Muscle layer of duodenum (tissue), 2 donors: ENCODE results near the gene PNMA6E.
"Not testable (repeated sequence)": the region's sequence is repeated elsewhere in the genome, so short reads cannot be mapped to it uniquely, and the experiment has no call there.

Source experiments
- H3K27ac ChIP-seq: one replicate; pipeline ENCODE4 v1.7.0; 2013; ENCODE audit warnings: mild to moderate bottlenecking, low read length
- H3K27me3 ChIP-seq: one replicate; pipeline ENCODE4 v1.7.0; 2013; ENCODE audit warnings: low read depth, mild to moderate bottlenecking, control low read depth, low read length
- H3K36me3 ChIP-seq, 2 donors: one replicate each; pipeline ENCODE4 v1.7.0; 2013; ENCODE audit warnings: low read length in 2 of 2, control low read depth in 1 of 2, mild to moderate bottlenecking in 1 of 2; ENCODE audit not compliant: insufficient read depth in 2 of 2, control insufficient read depth in 1 of 2
- H3K4me1 ChIP-seq, 2 donors: one replicate each; pipeline ENCODE4 v1.7.0; 2013; ENCODE audit warnings: low read length in 2 of 2, mild to moderate bottlenecking in 2 of 2, control low read depth in 1 of 2, moderate library complexity in 1 of 2; ENCODE audit not compliant: insufficient read depth in 2 of 2, control insufficient read depth in 1 of 2
- H3K4me3 ChIP-seq, 2 donors: one replicate each; pipeline ENCODE4 v1.7.0; 2013; ENCODE audit warnings: low read length in 2 of 2, low read depth in 1 of 2, mild to moderate bottlenecking in 1 of 2
- H3K9me3 ChIP-seq, 2 donors: one replicate each; pipeline ENCODE4 v1.7.0; 2013; ENCODE audit warnings: low read length in 2 of 2, control low read depth in 1 of 2, mild to moderate bottlenecking in 1 of 2; ENCODE audit not compliant: control insufficient read depth in 1 of 2
- donor health status: healthy.

PNMA6E gene

GRCh38 chrX:153389460-153389768 is 11.7 kb downstream of the PNMA6E start:
- not testable (repeated sequence) for H3K9me3 ChIP-seq, H3K4me3 ChIP-seq, H3K27me3 ChIP-seq, H3K36me3 ChIP-seq, H3K4me1 ChIP-seq, H3K27ac ChIP-seq

GRCh38 chrX:153388722-153389459 is 12.3 kb downstream of the PNMA6E start:
- H3K4me1 ChIP-seq = no peaks in the 10 kb centered on the region
- H3K27me3 ChIP-seq = no peaks in the 10 kb centered on the region
- H3K36me3 ChIP-seq = no peaks in the 10 kb centered on the region
- no peaks in the 10 kb centered on the region for H3K9me3 ChIP-seq
- no peak overlapping the region for H3K27ac ChIP-seq
- H3K4me3 ChIP-seq = no peak overlapping the region

- Histone ChIP-seq H3K27ac (no peak overlapping the region), H3K4me1 (no peaks in the 10 kb centered on the region), H3K36me3 (no peaks in the 10 kb centered on the region), H3K27me3 (no peaks in the 10 kb centered on the region), H3K4me3 (no peak overlapping the region), H3K9me3 (no peaks in the 10 kb centered on the region)
Measured at GRCh38 chrX:153387987-153388721, 13.0 kb downstream of the PNMA6E start.

GRCh38 chrX:153387345-153387744 is 13.8 kb downstream of the PNMA6E start:
- Histone ChIP-seq H3K27me3 (no peaks in the 10 kb centered on the region), H3K36me3 (no peaks in the 10 kb centered on the region), H3K4me3 (no peak overlapping the region), H3K9me3 (no peaks in the 10 kb centered on the region), H3K27ac (no peak overlapping the region), H3K4me1 (no peaks in the 10 kb centered on the region)

GRCh38 chrX:153386097-153386496 is 15.1 kb downstream of the PNMA6E start:
- H3K36me3 ChIP-seq = no peaks in the 10 kb centered on the region
- no peaks in the 10 kb centered on the region for H3K27me3 ChIP-seq
- no peaks in the 10 kb centered on the region for H3K9me3 ChIP-seq
- no peak overlapping the region for H3K27ac ChIP-seq
- no peaks in the 10 kb centered on the region for H3K4me1 ChIP-seq
- no peak overlapping the region for H3K4me3 ChIP-seq

GRCh38 chrX:153384973-153385372 is 16.2 kb downstream of the PNMA6E start:
- H3K9me3 ChIP-seq, H3K36me3 ChIP-seq, H3K27me3 ChIP-seq, H3K4me1 ChIP-seq, H3K4me3 ChIP-seq, H3K27ac ChIP-seq: not testable (repeated sequence)

GRCh38 chrX:153384390-153384789 is 16.8 kb downstream of the PNMA6E start:
- Histone ChIP-seq H3K4me1 (no peaks in the 10 kb centered on the region), H3K27me3 (no peaks in the 10 kb centered on the region), H3K9me3 (no peaks in the 10 kb centered on the region), H3K4me3 (no peak overlapping the region), H3K36me3 (no peaks in the 10 kb centered on the region), H3K27ac (no peak overlapping the region)

GRCh38 chrX:153382563-153383482 is 18.3 kb downstream of the PNMA6E start:
- H3K4me1 ChIP-seq = no peaks in the 10 kb centered on the region
- H3K27ac ChIP-seq = peak overlapping the region; percentile 39
- no peaks in the 10 kb centered on the region for H3K9me3 ChIP-seq
- no peaks in the 10 kb centered on the region for H3K36me3 ChIP-seq
- H3K27me3 ChIP-seq = no peaks in the 10 kb centered on the region
- H3K4me3 ChIP-seq = no peak overlapping the region

- H3K27ac ChIP-seq = peak overlapping the region; percentile 39
- H3K27me3 ChIP-seq = no peaks in the 10 kb centered on the region
Measured at GRCh38 chrX:153381684-153382532, 19.2 kb downstream of the PNMA6E start.

GRCh38 chrX:153380691-153381090 is 20.5 kb downstream of the PNMA6E start:
- no peaks in the 10 kb centered on the region for H3K36me3 ChIP-seq
- H3K4me3 ChIP-seq = no peak overlapping the region
- no peak overlapping the region for H3K27ac ChIP-seq
- no peaks in the 10 kb centered on the region for H3K9me3 ChIP-seq
- no peaks in the 10 kb centered on the region for H3K4me1 ChIP-seq
- H3K27me3 ChIP-seq = no peaks in the 10 kb centered on the region

More at GRCh38 chrX:153381684-153382532, 19.2 kb downstream of the PNMA6E start:
- Histone ChIP-seq H3K4me3 (no peak overlapping the region), H3K36me3 (no peaks in the 10 kb centered on the region), H3K9me3 (no peaks in the 10 kb centered on the region), H3K4me1 (no peaks in the 10 kb centered on the region)
